Stimulated activated CD4-positive, alpha-beta T cell treated with anti-CD3 and anti-CD28 coated beads, TNF-alpha, amount 100 ng/mL, for 4 hours (primary cell): Measurements from ENCODE around the gene LSM12.
A peak's percentile ranks its signal among the peaks of the same experiment; 100 is the strongest.
"Not testable (repeated sequence)": the region's sequence is repeated elsewhere in the genome, so short reads cannot be mapped to it uniquely, and the experiment has no call there.

Experiments
- DNase-seq, 3 experiments: peaks; one replicate each; pipeline ENCODE4 v3.0.0-alpha.2; 2020; ENCODE audit warnings: low read depth in 3 of 3

LSM12 gene

DNA sequence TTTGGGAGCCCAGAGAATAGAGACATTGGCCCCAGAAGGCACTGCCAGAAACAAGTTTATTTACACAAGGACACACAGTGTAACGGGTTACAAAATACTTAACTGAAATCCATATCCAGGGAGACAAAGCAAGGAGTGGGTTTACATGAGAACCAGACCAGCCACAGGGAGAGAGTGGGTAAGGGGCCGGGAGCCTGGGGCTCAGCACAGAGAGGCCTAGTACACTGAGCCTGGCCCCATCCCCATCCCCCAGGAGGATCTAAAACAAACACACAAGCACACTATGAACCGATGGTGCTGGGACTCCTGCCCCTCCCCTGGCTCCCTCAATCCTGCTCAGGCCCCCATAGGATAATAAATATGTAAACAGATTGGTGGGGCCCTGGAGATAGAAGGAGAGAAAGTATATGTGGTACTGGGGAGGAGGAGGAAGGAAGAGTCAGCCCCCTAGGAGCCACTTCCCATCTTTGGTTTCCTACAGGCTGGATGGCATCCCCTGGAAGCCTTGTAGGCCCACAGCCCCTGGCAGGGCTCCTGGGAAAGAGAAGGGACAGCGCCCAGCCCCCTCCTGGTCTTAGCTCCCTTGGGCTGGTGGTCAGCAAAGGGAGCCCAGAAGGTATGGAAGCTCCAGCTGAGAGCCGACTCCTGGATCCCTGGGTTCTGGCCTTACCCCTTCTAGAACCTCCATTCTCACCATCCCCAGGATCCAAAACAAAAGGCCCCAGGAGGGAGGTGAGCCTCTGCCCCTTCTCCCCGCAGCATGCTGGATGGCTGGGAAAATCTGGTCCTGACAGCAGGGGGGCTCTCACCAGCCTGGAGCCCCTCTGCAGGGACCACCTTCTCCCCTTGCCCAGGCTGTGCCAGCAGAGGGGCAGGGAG lies 10.5 kb upstream of the LSM12 start:
- no peak for DNase-seq

DNA sequence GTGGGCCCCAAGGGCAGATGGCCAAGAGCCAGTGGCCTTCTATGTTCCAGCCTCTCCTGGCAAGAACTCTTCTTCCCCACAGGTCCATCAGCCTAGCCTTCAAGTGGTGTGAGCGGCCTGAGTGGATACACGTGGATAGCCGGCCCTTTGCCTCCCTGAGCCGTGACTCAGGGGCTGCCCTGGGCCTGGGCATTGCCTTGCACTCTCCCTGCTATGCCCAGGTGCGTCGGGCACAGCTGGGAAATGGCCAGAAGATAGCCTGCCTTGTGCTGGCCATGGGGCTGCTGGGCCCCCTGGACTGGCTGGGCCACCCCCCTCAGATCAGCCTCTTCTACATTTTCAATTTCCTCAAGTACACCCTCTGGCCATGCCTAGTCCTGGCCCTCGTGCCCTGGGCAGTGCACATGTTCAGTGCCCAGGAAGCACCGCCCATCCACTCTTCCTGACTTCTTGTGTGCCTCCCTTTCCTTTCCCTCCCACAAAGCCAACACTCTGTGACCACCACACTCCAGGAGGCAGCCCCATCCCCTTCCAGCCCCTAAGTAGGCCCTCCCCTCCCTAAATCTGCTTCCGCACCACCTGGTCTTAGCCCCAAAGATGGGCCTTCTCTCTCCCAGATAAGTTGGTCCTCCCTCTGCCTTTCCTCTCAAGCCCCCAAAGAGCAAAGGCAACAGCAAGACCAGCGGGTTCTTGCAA lies 9.3 kb upstream of the LSM12 start:
- no peak for DNase-seq

DNA sequence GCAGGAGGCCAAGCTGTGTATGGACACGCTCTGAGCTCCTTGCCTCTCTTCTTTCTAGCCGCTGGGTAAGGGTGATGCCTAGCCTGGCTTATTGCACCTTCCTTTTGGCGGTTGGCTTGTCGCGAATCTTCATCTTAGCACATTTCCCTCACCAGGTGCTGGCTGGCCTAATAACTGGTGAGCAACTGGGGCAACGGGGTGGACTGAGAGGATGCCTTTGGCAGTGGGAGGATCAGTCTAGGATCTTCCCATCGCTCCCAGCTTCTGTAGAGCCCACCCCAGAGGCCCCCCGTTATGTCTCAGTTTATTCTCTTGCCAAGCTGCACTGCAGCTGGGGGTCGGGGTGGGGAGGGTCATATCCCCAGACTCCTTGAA lies 8.4 kb upstream of the LSM12 start:
- DNase-seq, result no peak

DNA sequence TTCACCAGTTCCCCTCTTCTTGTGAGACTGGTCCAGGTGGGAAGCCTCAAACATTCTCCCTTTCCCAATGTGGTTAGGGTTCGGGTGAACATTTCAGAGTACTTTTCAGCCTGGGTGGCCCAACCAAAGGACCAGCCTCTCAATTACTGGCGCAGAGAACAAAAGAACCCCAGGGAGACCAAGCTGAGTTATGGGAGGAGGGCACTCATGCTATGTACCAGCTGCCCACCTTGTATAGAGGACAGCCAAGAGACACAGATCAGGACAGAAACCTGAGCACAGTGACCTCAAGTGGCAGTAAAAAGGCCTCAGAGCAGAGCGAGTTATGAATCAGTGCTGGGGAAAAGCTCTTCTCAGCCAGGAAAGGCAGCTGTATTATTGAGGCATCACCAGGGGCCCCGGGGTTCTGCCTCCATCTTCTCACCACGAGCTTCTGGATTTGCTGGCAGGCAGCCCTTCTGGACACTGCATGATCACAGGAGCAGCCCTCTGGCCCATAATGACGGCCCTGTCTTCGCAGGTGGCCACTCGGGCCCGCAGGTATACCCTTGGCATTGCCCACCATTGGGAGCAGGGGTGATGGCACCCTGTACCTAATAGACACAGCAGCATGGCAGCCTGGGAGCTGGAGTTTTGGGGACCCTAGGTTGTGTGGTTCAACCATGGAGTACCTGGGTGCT lies 7.9 kb upstream of the LSM12 start:
- DNase-seq, result no peak

DNA sequence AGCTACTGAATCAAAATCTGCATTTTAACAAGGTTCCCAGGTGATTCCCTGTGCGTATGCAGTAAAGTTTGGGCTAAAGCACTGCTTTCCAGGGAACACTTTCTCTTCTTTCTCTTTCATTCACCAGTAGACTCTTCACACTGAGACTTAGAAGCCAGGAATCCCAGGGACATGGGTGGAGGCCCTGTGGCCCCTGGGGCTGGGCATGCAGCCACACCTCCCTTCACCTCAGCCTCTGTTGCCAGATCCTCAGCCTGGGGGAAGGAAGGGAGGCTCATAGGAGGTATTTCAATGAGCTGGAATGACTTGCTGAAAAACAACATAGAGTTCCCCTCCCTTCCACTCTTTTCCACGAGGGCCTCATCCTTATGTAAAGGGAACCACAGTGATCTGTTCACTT lies 5.3 kb upstream of the LSM12 start:
- no peak for DNase-seq

DNA sequence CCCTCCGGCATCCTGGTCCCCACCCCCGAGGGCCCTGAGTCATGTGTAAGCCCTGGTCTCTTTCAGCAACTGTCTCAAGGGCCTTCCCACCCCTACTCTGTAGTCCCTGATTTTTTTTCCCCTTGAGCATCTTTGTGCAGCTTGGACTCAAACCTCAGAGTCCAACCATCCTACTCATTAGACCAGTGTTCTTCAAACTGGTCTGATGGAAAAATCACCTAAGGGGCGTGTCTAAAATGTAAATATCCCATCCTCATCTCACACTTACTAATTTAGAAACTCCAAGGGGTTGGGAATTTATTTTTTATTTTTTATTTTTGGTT lies 4.7 kb upstream of the LSM12 start:
- DNase-seq, result peak in 1 of 3 experiments; percentile 41

DNA sequence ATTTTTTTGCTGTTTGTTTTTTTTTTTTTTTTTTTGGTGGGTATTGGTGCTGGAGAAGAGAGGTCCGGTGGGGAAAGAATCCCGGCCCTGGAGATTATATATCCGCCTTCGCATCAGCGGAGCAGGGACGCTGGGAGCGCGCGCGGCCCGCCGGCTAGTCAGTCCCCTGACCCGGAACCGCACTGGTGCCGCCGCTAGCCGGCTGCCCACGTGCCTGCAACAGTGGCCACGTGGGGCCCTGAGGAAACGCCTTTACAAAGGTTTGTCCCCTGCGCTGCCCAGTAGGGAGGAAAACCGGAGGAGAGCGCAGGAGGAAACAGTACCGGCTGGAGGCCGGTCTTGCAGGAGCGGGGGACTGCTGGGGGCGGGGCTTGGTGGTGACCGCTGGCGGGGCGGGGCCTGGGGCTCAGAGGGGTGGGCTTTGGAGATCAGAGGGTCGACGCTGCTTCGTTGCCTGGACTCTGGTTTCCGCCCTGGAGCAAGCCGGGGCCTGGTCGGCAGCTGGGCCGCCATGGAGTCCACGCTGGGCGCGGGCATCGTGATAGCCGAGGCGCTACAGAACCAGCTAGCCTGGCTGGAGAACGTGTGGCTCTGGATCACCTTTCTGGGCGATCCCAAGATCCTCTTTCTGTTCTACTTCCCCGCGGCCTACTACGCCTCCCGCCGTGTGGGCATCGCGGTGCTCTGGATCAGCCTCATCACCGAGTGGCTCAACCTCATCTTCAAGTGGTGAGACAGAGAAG lies 4.2 kb upstream of the LSM12 start, which contains the start of gene G6PC3:
Gene G6PC3, plus strand, starts transcription at position 281 of the 743 bp plus-strand sequence. Its CDS starts 231 bp downstream, at position 512.
- peak; percentile 36 to 81 (median 45) for DNase-seq

DNA sequence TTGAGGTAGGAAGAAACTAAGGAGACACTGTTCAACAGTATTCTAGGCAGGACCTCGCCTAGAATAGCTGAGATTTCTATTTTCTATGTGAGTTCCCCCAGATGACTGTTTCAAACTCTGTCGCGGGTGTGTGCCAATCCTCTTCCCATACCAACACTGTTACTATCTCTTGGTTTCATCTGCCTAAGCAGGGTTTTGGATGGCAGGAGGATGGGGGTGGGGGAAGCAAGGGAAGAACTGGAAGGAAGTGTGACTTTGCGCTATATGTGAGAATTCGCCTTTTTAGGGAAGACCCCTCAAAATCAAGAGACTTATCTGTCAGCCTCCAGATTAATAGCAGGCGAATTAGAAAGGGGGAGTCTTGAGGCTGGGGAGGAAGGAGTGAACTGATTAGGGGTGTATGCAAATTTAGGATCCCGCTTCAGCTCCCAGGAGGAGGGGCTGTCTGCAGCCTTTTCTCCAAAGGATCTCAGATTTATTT lies 3.5 kb upstream of the LSM12 start:
- DNase-seq, result no peak

DNA sequence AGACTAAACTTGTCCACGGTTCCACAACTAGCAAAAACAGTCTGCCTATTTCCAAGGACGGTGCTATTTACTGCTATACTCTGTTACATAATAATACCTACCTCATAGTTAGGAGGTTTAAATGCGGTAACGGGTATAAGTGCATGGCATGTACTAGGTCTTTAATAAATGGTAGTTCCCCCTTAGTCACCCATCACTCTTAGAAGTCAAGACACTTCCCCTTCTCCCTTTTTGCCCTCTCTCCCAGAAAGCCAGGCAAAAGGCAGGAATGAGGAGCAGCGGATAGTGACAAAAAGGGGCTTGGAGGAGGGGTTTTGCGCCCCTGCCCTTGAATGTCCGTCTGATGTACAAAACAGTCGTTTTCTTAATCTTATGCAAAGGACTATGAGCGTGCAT lies 1.1 kb upstream of the LSM12 start:
- DNase-seq, result no peak

DNA sequence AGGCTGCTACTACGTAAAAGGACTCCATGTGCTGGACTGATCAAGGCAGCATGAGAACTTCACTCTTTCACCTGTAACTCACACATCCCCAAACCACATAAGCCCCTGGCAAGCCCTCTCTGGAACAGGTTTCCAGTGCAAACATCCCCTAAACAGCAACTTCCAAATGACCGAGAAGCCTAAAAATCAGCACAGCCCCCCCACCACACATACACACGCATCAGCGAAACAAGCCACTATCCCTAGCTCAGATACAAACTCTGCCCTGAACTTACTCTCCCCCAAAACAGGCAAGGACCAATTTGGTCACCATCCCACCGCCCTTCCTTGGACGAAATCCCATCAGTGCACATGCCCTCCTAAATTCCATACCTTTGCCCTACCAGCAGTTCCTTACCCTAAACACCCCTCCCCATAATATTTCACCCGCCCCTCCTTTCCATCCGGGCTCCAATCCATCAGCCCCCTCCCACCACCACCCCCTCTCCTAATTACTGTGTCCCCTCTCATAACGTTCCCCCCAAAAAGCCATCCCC lies 735 bp downstream of the LSM12 start:
- no peak for DNase-seq

DNA sequence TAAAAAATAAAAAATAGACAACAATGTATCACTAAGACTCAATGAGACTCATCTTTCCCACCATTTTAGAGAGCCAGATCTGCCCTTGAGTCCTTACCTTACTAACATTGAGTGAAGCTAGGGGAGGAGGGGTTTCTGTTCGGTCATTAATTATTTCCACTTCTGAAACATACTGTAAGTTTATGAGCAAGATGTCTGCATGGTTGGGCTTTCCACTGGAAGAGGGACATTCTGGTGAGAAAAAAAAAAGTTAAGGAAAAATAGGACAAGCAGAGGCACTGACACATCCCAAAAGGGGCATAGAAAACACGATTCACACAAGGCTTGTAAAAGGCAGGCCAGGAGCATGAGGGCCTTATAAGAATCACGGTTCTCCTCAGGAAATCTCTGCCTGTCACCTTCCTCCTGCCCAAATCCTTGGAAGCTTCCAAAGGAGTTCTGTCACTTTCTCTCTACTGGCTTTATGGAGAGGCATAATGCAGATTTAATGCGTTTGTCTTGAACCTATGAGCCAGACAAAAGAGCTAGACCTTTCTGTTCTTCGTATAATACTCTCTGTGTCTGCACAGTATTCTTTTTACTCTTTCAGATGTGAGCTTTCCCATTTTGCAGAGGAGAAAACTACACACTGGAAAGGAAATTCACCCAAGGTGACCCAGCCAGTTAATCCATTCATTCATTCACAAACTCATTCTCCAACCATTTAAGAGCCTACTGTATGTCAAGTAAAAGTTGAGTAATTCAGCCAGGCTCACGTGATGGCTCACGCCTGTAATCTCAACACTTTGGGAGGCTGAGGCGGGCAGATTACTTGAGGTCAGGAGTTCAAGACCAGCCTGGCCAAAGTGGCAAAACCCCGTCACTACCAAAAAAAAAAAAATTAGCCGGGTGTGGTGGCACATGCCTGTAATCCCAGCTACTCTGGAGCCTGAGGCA lies 2.5 kb downstream of the LSM12 start:
- no peak for DNase-seq

DNA sequence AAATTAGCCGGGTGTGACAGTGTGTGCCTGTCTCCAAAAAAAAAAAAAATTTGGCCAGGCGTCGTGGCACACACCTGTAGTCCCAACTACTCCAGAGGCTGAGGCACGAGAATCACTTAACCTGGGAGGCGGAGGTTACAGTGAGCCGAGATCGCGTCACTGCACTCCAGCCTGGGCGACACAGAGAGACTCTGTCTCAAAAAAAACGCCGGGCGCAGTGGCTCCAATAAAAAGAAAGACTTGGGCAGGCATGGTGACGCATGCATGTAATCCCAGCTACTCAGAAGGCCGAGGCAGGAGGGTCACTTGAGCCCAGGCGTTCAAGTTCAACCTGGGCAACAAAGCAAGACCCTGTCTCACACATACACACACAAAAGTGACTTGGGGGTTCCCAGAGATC lies 3.6 kb downstream of the LSM12 start:
- DNase-seq, result no peak

DNA sequence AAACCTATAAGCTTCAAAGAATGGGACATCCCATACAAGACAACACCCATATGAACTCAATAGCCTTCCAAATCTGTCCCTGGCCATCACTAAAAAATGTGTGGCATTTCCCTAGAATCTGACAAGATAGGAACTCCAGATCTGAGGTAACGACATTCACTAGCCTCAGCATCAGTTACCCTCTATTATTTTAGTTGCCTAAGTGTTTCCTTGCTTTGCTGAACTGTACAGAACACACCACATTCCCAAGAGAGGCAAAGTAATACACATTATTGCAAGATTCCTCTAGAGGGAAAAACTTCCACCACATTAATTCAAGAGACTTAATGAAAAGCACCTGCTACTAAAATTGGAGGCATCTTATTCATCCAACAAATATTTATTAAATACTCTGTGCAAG lies 5.0 kb downstream of the LSM12 start:
- no peak for DNase-seq

DNA sequence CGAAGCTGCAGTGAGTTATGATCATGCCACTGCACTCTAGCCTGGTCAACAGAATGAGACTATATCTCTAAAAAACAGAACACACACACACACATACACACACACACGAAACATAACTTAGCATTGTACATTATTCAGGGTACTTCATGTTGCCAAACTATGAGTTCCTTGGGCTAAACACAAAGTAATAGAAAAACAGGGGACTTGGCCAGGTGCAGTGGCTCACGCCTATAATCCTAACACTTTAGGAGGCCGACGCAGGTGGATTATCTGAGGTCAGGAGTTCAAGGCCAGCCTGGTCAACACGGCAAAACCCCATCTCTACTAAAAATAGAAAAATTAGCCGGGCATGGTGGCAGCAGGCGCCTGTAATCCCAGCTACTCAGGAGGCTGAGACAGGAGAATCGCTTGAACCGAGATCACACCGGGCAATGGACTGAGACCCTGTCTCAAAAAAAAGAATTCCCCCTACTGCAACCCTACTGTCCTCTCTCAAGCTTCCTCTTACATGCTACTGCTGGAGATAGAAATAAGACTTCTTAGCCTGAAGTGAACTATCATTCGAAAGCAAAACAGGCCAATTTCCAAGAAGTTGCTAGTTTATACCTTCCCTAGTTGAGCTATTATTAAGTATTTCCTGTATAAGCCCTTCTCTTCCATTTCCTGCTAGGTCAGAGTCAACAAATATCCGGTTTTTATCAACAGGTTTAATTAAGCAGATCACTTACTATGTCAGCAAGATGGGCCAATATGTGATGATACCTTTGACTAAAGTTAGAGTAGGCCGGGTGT lies 7.2 kb downstream of the LSM12 start:
- no peak for DNase-seq

DNA sequence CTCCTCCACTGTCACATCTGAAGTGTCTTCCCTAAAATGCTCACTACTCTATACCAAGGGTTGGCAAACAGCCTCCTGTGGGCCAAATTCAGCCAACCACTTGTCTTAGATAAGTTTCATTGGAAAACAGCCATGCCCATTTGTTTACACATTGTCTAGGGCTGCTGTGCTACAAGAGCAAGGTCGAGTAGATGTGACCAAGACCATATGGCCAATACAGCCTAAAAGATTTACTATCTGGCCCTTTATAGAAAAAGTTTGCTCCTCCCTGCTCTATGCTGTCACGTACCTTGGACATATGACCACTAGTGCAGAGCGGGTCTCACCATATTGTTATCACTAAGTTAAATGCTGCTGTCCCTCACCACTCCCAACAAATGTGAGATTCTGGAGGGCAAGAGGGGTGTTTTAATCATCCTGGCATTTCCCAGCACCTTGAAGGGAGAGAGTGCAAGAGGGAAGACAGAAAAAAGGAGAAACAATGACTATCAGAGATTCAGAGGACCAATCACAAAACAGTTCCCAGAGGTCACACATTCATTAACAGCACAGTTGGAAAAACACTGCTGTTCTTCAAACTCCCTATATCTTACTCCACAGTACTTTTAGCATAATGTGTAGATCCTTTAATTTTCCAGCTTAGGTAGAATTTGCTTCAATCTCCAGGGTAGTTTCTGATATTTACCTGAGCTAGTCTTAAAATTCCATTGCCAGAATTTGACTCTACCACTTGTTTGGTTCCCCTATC lies 13.2 kb downstream of the LSM12 start:
- no peak for DNase-seq

DNA sequence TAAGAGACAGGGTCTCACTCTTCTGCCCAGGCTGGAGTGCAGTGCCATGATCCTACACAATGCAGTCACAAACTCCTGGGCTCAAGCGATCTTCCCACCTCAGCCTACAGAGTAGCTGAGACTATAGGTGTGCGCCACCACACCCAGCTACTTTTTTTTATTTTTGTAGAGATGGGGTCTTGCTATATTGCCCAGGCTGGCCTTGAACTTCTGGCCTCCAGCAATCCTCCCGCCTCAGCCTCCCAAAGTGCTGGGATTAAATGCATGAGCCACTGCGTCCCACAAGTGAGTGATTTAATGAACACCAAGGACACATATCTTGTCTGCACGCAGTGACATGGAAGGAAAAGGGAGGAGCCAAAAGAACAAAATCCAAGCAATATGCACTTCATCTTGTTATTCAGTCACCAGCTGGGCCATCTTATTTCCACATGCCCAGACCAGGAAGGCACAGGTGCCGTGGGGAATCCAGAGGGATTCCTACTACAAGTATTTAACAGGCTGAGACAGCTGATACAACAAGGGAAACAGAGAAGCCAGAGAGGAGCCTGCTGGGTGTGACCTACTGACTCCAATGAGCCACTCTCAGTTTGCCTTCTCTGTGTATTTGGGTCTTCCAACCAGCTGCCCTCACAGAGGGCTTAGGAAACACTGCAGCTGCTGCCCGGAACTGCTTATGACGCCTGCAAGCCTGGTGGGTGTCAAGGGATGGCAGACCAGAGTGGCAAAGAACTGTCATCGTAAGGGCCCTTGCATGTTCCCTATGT lies 17.0 kb downstream of the LSM12 start:
- DNase-seq, result no peak

DNA sequence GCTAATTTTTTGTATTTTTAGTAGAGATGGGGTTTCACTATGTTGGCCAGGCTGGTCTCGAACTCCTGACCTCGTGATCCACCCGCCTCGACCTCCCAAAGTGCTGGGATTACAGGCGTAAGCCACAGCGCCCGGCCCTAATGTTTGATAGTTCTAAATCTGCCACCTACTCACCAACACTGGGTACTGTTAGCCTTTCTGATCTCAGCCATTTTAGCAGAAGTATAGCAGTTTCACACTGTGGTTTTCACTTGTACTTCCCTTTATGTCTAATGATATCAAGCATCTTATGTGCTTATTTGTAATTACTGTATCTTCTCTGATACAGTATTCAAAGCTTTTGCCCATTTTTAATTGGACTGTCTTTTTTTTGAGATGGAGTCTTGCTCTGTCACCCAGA lies 19.6 kb downstream of the LSM12 start:
- DNase-seq, result not testable (repeated sequence)

DNA sequence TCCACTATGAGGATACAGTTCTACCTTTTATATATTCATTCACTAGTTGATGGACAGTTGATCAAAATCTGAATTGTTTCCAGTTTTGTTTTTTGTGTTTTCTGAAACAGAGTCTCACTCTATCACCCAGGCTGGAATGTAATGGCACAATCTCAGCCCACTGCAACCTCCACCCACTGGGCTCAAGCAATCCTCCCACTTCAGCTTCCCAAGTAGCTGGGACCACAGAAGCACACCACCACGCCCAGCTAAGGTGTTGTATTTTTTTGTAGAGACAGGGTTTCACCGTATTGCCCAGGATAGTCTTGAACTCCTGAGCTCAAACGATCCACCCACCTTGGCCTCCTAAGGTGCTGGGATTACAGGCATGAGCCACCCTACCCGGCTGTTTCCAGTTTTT lies 21.0 kb downstream of the LSM12 start:
- DNase-seq, result no peak
